Renal cortical epithelial cell (primary cell): ENCODE data around the gene SYCP2. TPM values are rescaled to one million over a fixed set of nuclear protein-coding genes. Genes with fewer than 3 reads are reported as not detected.

Experiments used
- DNase-seq: peaks from one replicate; pipeline ENCODE4 v3.0.0-alpha.2; 2011; ENCODE audit warnings: low read depth
- total RNA-seq: library from RNA; depleted of rRNA; stranded (reverse); fragments of >200 nt; gene quantifications from 2 replicates; pipeline ENCODE4 v1.2.3, GENCODE V29; 2014

SYCP2 gene
- total RNA-seq, 1 donor from 2014 or later, result 2.4 TPM

- DNase-seq, result no peak
These were observed 8.8 kb upstream of the SYCP2 start for GRCh38 chr20:59942245-59942644.

- DNase-seq, result no peak
These were observed 7.5 kb upstream of the SYCP2 start for GRCh38 chr20:59940956-59941294.

GRCh38 chr20:59940129-59940955, 6.9 kb upstream of the SYCP2 start, which contains the start of the genes FAM217B and PPP1R3D:
Gene FAM217B (plus strand): TSS chr20:59940389. CDS start chr20:59943944, 3,555 bp downstream.
Gene PPP1R3D (minus strand): TSS chr20:59940305. CDS start chr20:59939931, 374 bp downstream.
- DNase-seq, result peak; percentile 90

- no peak for DNase-seq
These were observed 6.4 kb upstream of the SYCP2 start for GRCh38 chr20:59939879-59940128.

- DNase-seq, result no peak
These were observed 5.8 kb upstream of the SYCP2 start for GRCh38 chr20:59939052-59939878.

- DNase-seq, result peak; percentile 30
These were observed 5.2 kb upstream of the SYCP2 start for GRCh38 chr20:59938696-59939051.

GRCh38 chr20:59938221-59938620, 4.8 kb upstream of the SYCP2 start:
- peak; percentile 53 for DNase-seq

GRCh38 chr20:59937150-59937549, 3.7 kb upstream of the SYCP2 start:
- DNase-seq, result no peak

- no peak for DNase-seq
These were observed 3.0 kb upstream of the SYCP2 start for GRCh38 chr20:59936409-59936808.

GRCh38 chr20:59935457-59936185, 2.2 kb upstream of the SYCP2 start:
- no peak for DNase-seq

- DNase-seq, result peak; percentile 13
These were observed 580 bp upstream of the SYCP2 start for GRCh38 chr20:59933849-59934585.

- no peak for DNase-seq
These were observed 681 bp downstream of the SYCP2 start for GRCh38 chr20:59932616-59933295.

GRCh38 chr20:59931511-59932312, 1.7 kb downstream of the SYCP2 start:
- no peak for DNase-seq

GRCh38 chr20:59925899-59926298, 7.5 kb downstream of the SYCP2 start:
- DNase-seq, result no peak

GRCh38 chr20:59925359-59925758, 8.1 kb downstream of the SYCP2 start:
- DNase-seq, result no peak

GRCh38 chr20:59923514-59923913, 9.9 kb downstream of the SYCP2 start:
- DNase-seq, result no peak

GRCh38 chr20:59920944-59921343, 12.5 kb downstream of the SYCP2 start:
- DNase-seq, result no peak

GRCh38 chr20:59912609-59913008, 20.8 kb downstream of the SYCP2 start:
- DNase-seq, result no peak

GRCh38 chr20:59911041-59911440, 22.4 kb downstream of the SYCP2 start:
- no peak for DNase-seq

GRCh38 chr20:59908855-59909254, 24.6 kb downstream of the SYCP2 start:
- no peak for DNase-seq
